Measurements from ENCODE around the gene CNTNAP2.
"Not testable (repeated sequence)": the region's sequence is repeated elsewhere in the genome, so short reads cannot be mapped to it uniquely, and the experiment has no call there.

Gene CNTNAP2

GRCh38 chr7:147771344-147771743 lies 1654.7 kb downstream of the CNTNAP2 start:
- no peak for DNase-seq (ENCODE audit: low spot score)

GRCh38 chr7:147774461-147774860 lies 1657.9 kb downstream of the CNTNAP2 start:
- no peak for DNase-seq (ENCODE audit: low spot score)

- no peak for DNase-seq (ENCODE audit: low spot score)
These were observed 1659.1 kb downstream of the CNTNAP2 start for GRCh38 chr7:147775516-147776284.

- DNase-seq (ENCODE audit: low spot score), result no peak
These were observed 1660.7 kb downstream of the CNTNAP2 start for GRCh38 chr7:147777309-147777708.

- no peak for DNase-seq (ENCODE audit: low spot score)
These were observed 1663.3 kb downstream of the CNTNAP2 start for GRCh38 chr7:147779949-147780348.

GRCh38 chr7:147796581-147796980 lies 1680.0 kb downstream of the CNTNAP2 start:
- DNase-seq (ENCODE audit: low spot score), result no peak

- no peak for DNase-seq (ENCODE audit: low spot score)
These were observed 1681.4 kb downstream of the CNTNAP2 start for GRCh38 chr7:147798001-147798400.

GRCh38 chr7:147801762-147802161 lies 1685.2 kb downstream of the CNTNAP2 start:
- not testable (repeated sequence) for DNase-seq (ENCODE audit: low spot score)

- DNase-seq (ENCODE audit: low spot score), result no peak
These were observed 1686.5 kb downstream of the CNTNAP2 start for GRCh38 chr7:147803151-147803550.

- no peak for DNase-seq (ENCODE audit: low spot score)
These were observed 1687.0 kb downstream of the CNTNAP2 start for GRCh38 chr7:147803606-147804005.

- DNase-seq (ENCODE audit: low spot score), result no peak
These were observed 1687.4 kb downstream of the CNTNAP2 start for GRCh38 chr7:147804032-147804431.

- DNase-seq (ENCODE audit: low spot score), result no peak
These were observed 1689.5 kb downstream of the CNTNAP2 start for GRCh38 chr7:147805996-147806576.

- no peak for DNase-seq (ENCODE audit: low spot score)
These were observed 1693.2 kb downstream of the CNTNAP2 start for GRCh38 chr7:147809786-147810185.

GRCh38 chr7:147810269-147810668 lies 1693.7 kb downstream of the CNTNAP2 start:
- no peak for DNase-seq (ENCODE audit: low spot score)

- DNase-seq (ENCODE audit: low spot score), result no peak
These were observed 1695.3 kb downstream of the CNTNAP2 start for GRCh38 chr7:147811923-147812322.

- no peak for DNase-seq (ENCODE audit: low spot score)
These were observed 1696.7 kb downstream of the CNTNAP2 start for GRCh38 chr7:147813316-147813715.

- DNase-seq (ENCODE audit: low spot score), result no peak
These were observed 1701.7 kb downstream of the CNTNAP2 start for GRCh38 chr7:147818317-147818716.

GRCh38 chr7:147824671-147825070 lies 1708.1 kb downstream of the CNTNAP2 start:
- no peak for DNase-seq (ENCODE audit: low spot score)

GRCh38 chr7:147829016-147829415 lies 1712.4 kb downstream of the CNTNAP2 start:
- DNase-seq (ENCODE audit: low spot score), result no peak

GRCh38 chr7:147833557-147833956 lies 1717.0 kb downstream of the CNTNAP2 start:
- peak; percentile 8 for DNase-seq (ENCODE audit: low spot score)

GRCh38 chr7:147833970-147834369 lies 1717.4 kb downstream of the CNTNAP2 start:
- DNase-seq (ENCODE audit: low spot score), result no peak

GRCh38 chr7:147852833-147853232 lies 1736.2 kb downstream of the CNTNAP2 start:
- no peak for DNase-seq (ENCODE audit: low spot score)

All from AG20443 (cell line).